GM18909 (cell line): ENCODE data around the gene HIVEP3.

Source experiments
- ATAC-seq: cut with Tn5 transposase; IDR thresholded peaks from one replicate; pipeline ENCODE4 v1.9.1; 2021; ENCODE audit warnings: mild to moderate bottlenecking; ENCODE audit not compliant: unreplicated experiment, poor library complexity

Gene HIVEP3

GRCh38 chr1:41894808-41895483 lies 23.8 kb downstream of the HIVEP3 start:
- ATAC-seq: no peak

- ATAC-seq: no peak
Observed at GRCh38 chr1:41894101-41894807, 24.5 kb downstream of the HIVEP3 start.

GRCh38 chr1:41892301-41892781 lies 26.4 kb downstream of the HIVEP3 start:
- ATAC-seq: no peak

- ATAC-seq: peak; percentile 86
Observed at GRCh38 chr1:41891199-41891896, 27.4 kb downstream of the HIVEP3 start.

GRCh38 chr1:41890825-41891198 lies 27.9 kb downstream of the HIVEP3 start:
- ATAC-seq: no peak

- no peak for ATAC-seq
Observed at GRCh38 chr1:41889506-41890414, 29.0 kb downstream of the HIVEP3 start.

GRCh38 chr1:41888756-41889155 lies 30.0 kb downstream of the HIVEP3 start:
- ATAC-seq: no peak

- ATAC-seq: no peak
Observed at GRCh38 chr1:41887365-41887764, 31.4 kb downstream of the HIVEP3 start.

- ATAC-seq: no peak
Observed at GRCh38 chr1:41884256-41885230, 34.2 kb downstream of the HIVEP3 start.

GRCh38 chr1:41883507-41883906 lies 35.2 kb downstream of the HIVEP3 start:
- ATAC-seq: no peak

- no peak for ATAC-seq
Observed at GRCh38 chr1:41882486-41882885, 36.2 kb downstream of the HIVEP3 start.

- ATAC-seq: no peak
Observed at GRCh38 chr1:41882068-41882477, 36.6 kb downstream of the HIVEP3 start.

GRCh38 chr1:41880950-41881885 lies 37.5 kb downstream of the HIVEP3 start:
- ATAC-seq: no peak

GRCh38 chr1:41880261-41880660 lies 38.5 kb downstream of the HIVEP3 start:
- no peak for ATAC-seq

- no peak for ATAC-seq
Observed at GRCh38 chr1:41879617-41880016, 39.1 kb downstream of the HIVEP3 start.

- no peak for ATAC-seq
Observed at GRCh38 chr1:41878911-41879310, 39.8 kb downstream of the HIVEP3 start.

- no peak for ATAC-seq
Observed at GRCh38 chr1:41878495-41878894, 40.2 kb downstream of the HIVEP3 start.
